Activated CD8-positive, alpha-beta memory T cell treated with anti-CD3 and anti-CD28 coated beads, Interleukin-2, amount 50 U/mL, for 24 hours (primary cell): Measurements from ENCODE around the gene SMAD7.

Experiments
- DNase-seq: peaks from one replicate; pipeline ENCODE4 v3.0.0-alpha.2; 2020; ENCODE audit errors: extremely low read depth

Gene SMAD7

DNA sequence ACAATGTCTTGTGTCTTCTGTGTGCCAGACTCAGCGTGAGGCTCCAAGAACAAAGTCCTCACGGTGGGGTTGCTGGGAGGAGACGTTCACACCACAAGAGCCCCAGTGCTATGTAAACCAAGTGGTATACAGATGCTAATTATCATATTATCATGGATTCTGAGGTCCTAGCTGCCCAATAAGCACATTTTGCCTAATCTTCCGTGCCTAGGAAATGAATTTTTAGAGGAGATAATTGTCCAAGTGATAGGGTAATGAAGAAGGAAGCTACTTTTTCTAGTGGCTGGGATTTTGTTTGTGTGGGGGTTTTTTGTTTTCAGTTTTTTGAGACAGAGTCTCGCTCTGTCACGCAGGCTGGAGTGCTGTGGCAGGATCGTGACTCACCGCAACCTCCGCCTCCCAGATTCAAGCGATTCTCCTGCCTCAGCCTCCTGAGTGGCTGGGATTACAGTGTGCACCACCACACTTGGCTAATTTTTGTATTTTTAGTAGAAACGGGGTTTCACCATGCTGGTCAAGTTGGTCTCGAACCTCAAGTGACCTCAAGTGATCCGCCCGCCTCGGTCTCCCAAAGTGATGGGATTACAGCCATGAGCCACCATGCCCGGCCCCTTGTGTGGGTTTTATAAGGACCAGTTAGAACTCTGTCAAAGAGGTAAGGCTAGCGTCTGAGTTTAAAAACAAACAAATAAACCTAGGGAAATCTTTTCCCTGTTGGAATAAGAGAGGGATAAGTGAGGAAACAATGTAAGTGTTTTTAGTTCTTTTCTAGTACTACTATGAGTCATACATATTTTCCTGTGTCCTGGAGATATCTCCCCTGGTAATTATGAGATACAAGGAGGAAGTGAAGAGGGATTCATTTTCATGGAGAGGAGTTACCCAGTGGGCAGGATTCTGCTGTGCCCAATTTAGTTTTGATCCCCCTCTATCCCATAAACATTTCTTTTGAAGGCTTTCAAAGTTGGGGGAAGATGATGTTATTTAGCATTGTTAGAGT is 9.5 kb upstream of the SMAD7 start:
- no peak for DNase-seq

DNA sequence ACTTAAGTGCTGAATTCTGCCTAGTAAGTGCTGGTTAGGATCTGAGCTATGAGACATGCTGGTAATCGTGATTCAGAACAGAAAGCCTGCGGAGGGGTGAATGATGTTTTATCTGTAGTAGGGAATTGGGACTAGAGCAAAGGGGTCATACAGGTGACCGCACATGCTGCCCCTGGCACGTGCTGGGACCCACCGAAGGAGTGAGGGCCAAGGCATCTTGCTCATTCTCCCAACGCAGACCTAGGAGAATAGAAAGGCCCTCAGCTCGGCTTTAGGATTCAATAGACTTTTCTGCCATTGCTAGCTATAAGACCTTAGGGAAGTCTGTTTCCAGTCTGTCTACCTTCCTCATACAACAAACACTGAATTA is 8.8 kb upstream of the SMAD7 start:
- no peak for DNase-seq

DNA sequence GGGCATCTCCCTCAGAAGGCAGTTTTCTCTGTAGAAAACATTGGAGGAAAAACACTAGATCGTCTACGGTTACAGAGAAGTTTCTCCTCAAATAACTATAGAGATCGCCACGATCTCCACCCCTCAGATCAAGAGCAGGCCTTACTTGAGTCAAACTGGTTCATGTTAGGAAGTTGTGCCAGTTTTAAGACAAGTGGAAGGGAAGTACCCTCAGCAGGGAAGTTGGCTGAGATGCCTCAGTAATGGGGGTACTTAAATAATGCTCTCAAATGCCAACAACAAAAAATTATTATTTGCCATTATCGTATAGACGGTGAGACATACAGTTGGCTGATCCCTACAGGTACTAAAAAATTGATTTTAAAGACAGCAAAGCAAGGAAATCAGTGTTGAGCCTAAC is 8.2 kb upstream of the SMAD7 start:
- no peak for DNase-seq

DNA sequence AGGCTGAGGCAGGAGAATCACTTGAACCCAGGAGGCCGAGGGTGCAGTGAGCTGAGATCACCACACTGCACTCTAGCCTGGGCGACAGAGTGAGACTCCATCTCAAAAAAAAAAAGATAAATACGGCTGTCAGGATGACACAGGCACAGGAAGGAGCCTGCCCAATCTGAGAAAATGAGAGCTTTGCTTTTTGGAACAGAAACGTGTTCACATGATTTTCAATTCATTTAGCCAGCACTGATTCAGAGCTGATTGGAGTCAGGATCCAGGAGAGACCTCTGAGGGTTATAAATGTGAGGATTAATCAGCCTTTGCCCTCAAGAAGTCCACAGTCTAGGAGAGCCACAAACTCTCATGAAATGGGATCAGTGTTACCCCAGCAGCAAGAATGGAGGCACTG is 6.9 kb upstream of the SMAD7 start:
- DNase-seq = no peak

DNA sequence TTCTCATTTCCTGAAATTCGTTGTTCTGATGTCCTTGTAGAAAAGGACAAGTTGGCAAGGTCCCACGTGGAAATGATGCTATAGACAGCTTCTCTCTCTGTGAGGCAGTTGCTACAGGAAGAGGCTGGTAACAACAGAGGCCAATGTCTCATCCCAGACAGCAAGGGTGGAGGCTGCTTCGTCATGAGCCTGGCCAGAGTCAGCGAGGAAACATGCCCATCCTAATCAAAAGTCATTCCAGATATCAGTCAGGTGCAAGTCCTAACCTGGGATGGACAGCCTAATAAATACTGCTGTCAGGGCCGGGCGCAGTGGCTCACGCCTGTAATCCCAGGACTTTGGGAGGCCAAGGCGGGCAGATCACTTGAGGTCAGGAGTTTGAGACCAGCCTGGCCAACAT is 6.4 kb upstream of the SMAD7 start:
- no peak for DNase-seq

GRCh38 chr18:48956356-48956755 is 5.6 kb upstream of the SMAD7 start:
- no peak for DNase-seq

- no peak for DNase-seq
These were observed 5.1 kb upstream of the SMAD7 start for GRCh38 chr18:48955830-48956261.

- DNase-seq = no peak
These were observed 4.4 kb upstream of the SMAD7 start for GRCh38 chr18:48954886-48955819.

DNA sequence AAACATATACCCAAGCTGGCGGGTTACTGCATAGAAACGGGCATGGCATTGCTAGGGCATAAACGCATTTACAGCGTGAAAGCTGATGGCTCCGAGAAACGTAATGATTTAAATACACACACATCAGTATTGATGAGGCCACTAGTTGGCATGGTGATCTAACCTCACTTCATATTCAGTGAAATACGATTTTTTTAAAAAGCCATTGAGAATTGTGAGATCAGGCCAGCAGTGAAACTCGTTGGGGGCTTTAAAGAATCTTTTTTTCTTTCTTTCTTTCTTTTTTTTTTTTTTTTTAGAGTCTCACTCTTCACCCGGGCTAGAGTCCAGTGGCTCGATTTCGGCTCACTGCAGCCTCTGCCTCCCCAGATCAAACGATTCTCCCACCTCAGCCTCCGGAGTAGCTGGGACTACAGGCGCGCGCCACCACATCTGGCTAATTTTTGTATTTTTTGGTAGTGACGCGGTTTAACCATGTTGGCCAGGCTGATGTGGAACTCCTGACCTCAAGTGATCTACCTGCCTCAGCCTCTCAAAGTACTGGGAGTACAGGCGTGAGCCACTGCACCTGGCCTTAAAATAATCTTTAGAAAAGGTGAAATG is 2.4 kb upstream of the SMAD7 start:
- no peak for DNase-seq

GRCh38 chr18:48952287-48953103 is 1.7 kb upstream of the SMAD7 start:
- DNase-seq = no peak

GRCh38 chr18:48951448-48952286 is 902 bp upstream of the SMAD7 start:
- DNase-seq = no peak

GRCh38 chr18:48949606-48950535 is 894 bp downstream of the SMAD7 start:
- no peak for DNase-seq

GRCh38 chr18:48949050-48949605 is 1.6 kb downstream of the SMAD7 start:
- DNase-seq = no peak

DNA sequence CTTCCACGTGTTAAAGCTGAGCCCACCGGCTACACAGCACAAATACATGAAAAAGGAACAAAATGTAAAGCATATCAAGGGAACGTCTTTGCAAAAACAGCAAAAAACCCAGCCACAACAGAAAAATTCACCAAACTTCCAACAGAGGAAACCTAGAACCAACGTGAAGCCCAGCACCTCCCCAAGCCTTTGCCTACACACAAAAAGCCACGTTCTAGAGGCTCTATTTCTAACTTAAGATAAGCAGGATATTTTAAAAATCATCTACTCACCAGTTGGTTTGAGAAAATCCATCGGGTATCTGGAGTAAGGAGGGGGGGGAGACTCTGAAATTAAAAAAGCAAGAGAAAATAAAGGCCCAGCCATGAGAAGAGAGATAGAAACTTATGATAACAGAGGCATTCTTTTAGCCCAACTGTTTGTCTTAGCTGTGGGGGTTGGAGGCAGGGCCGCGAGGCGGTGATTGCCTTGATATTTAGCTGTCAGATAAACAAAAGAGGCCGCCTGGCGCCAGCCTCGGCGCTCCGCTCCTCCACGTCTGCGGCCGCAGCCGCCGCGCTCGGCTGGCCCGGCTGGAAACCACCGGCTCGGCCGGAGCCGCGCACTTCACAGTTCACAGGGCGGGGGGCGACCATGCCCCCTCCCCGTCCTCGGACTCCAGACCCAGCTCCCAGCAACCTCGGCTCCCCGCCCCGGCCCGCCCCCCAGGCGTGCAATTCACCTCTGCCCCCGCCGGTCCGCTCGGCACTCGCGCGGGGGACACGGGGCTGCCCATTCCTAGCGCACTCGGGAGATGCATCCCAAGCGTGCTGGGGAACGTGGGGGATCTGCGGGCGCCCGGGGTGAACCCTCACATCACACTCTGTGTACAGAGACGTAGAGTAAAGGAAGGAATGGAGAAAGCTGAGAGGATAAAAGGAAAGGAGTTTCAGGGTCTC is 2.4 kb downstream of the SMAD7 start:
- no peak for DNase-seq

- DNase-seq = no peak
These were observed 3.2 kb downstream of the SMAD7 start for GRCh38 chr18:48947560-48947959.

- DNase-seq = no peak
These were observed 3.7 kb downstream of the SMAD7 start for GRCh38 chr18:48947092-48947491.

DNA sequence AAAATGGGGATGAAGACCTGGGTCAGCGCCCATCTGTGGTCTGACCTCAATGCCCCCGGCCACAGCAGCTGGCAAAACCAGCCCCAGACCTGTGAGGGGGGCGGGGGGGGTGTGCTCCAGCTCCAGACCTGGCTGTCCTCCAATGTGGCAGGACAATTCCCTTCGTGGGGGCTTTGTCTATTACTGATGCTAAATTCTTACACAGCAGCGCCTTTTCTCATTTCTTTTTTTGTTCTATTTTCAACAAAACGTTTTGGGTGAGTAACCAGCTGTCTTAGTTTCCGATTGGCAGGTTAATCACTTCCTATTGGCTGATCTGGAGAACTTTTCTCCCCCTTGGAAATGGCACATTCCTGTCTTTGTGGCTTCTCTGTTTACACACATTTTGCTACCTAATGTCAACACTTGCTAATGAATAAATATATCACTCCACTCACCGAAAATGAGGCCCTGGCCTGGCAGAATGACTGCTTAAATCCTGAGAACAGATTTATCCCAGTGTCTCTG is 4.4 kb downstream of the SMAD7 start:
- DNase-seq = no peak

DNA sequence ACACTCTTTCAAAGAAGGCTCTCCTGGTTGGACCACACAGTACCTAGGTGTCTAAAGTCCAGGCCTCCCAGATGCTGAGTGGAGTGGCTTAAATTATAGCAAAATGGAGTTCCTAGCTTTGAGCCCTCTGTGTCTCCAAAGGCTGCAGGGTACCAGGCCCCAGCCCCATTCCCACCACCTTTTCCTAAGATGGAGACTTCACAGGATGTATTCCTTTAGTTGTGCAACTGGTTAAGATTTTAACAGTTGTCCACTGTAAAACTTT is 4.9 kb downstream of the SMAD7 start:
- no peak for DNase-seq
